ENCODE data around the gene SOX13. TPM values are rescaled to one million over a fixed set of nuclear protein-coding genes. Genes with fewer than 3 reads are reported as not detected.

Gene SOX13
- total RNA-seq, 4 donors from 2014 or later: 12.1 to 34.1 (median 33.4) TPM

DNA sequence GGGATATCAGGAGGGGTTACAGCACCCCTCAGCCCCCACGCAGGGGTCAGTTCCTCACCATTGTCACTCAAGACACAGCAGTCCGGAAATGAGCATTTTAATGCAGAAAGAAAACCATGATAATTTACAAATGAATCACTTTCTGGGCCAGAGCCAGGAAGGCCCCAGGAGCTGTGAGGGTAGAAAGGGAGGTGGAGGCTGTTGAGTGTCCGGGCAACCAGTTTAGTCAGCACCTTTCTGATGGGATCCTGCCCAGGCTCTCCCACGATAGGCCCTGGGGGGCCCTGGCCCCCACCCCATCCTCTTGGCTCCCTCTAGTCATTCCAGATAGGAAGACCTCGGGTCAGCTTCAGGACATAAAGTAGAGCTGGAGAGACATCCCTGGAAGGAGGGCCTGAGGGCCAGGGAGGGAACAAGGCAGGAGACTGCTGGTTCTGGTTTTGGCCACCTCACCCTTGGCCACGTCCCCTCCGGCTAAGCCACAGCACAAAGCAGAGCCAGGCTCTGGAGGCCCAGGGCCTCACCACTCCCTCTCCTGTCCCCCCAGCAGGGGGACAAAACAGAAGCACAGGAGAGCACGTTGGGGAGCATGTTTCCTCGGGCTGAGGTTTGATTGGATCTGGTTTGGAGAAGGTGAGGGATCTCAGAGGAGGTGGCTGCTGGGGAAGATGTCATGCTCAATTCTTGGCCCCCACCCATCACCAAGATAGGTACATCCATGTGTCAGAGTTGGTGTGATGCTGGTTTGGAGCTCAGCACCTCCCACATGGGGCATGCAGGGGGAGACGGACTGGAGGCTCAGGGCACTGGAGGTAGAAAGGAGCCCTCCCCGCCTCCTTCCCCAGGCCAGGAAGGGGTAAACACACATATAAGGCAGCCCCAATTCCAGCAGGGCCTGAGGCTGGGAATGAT is 58.3 kb downstream of the SOX13 start:
- intact Hi-C loops (cut with DNase I; ENCODE audit: low total_unique reads) (loop anchor here (2.0 kb wide), 1 partner anchor 270 kb away; the partner anchor contains the start of gene SNRPE), in situ Hi-C loops (cut with MboI; ENCODE audit: low pct_ligation_motif_present in 1 of 4, low pct_unique_long_range_greater_than_20kb in 1 of 4, low sequenced_read_pairs in 3 of 4) (no loop called here)
- no peak for TF ChIP-seq EP300 (IDR thresholded peaks at IDR 0.05; ENCODE audit: low read depth)
- no peak for TF ChIP-seq POLR2A (IDR thresholded peaks at IDR 0.05)
- TF ChIP-seq POLR2AphosphoS5 (IDR thresholded peaks at IDR 0.05): no peak
- TF ChIP-seq, protein P1, sequence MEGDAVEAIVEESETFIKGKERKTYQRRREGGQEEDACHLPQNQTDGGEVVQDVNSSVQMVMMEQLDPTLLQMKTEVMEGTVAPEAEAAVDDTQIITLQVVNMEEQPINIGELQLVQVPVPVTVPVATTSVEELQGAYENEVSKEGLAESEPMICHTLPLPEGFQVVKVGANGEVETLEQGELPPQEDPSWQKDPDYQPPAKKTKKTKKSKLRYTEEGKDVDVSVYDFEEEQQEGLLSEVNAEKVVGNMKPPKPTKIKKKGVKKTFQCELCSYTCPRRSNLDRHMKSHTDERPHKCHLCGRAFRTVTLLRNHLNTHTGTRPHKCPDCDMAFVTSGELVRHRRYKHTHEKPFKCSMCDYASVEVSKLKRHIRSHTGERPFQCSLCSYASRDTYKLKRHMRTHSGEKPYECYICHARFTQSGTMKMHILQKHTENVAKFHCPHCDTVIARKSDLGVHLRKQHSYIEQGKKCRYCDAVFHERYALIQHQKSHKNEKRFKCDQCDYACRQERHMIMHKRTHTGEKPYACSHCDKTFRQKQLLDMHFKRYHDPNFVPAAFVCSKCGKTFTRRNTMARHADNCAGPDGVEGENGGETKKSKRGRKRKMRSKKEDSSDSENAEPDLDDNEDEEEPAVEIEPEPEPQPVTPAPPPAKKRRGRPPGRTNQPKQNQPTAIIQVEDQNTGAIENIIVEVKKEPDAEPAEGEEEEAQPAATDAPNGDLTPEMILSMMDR (IDR thresholded peaks at IDR 0.05): no peak
- H3K27ac ChIP-seq: peak overlapping the region in 3 of 4 donors; percentile 11 to 22 (median 15)
- no peak for DNase-seq
- H3K4me1 ChIP-seq: peaks cover 11 to 31% (median 17%) of the 10 kb centered on the region in 4 donors
- no peak overlapping the region for H3K4me3 ChIP-seq
- 56% methylated on average over 11 of the region's 11 CpGs; no CpG with 5 or more reads in 1 of the 2 donors for WGBS, 2 donors (ENCODE audit: low coverage in 1 of 2)
- no peaks in the 10 kb centered on the region for H3K9me3 ChIP-seq
- H3K27me3 ChIP-seq: no peaks in the 10 kb centered on the region
- no peaks in the 10 kb centered on the region for H3K36me3 ChIP-seq

DNA sequence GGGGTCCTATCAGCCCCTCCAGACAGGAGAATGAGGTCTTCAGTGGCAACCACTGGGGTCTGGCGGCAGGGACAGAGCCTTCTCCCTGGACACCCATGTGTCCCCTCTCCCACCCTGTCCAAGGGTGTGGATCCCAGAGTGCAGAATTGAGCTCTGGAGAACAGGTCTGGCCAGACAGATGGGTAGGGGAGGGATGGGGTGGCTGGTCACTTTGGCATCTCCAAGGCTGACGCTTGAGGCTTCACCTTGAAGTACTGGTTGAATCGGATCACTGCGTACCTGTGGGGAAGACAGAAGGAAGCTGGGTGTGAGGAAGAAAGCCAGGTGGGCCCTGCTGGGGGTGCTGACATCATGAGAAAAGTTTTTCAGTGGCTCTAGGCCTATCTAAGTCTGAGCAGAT is 59.1 kb downstream of the SOX13 start:
- 84 to 95% methylated on average over 3 to 4 of the region's 4 CpGs for WGBS, 2 donors (ENCODE audit: low coverage in 1 of 2)
- no peak overlapping the region for H3K27ac ChIP-seq

DNA sequence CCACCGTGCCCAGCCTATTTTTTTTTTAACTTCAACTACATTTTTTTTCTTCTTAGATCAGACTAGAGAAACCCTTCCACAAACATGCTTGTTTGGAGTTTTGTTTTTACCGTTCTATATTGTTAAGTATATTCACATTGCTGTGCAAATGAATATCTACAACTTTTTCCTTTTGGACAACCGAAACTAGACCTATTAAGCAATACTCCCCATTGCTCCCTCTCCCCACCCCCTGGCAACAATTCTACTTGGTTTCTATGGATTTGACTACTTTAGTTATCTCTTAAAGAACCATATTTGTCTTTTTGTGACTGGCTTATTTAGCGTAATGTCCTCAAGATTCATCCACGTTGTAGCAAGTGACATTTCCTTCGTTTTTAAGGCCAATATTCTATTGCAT is 59.8 kb downstream of the SOX13 start:
- DNase-seq: no peak
- in situ Hi-C loops (cut with MboI; ENCODE audit: low pct_ligation_motif_present in 1 of 4, low pct_unique_long_range_greater_than_20kb in 1 of 4, low sequenced_read_pairs in 3 of 4) (no loop called here), intact Hi-C loops (cut with DNase I; ENCODE audit: low total_unique reads) (loop anchor here (2.0 kb wide), 1 partner anchor 262 kb away; no protein-coding TSS in a partner anchor)
- no peak overlapping the region for H3K4me3 ChIP-seq
- no peaks in the 10 kb centered on the region for H3K36me3 ChIP-seq
- H3K9me3 ChIP-seq: no peaks in the 10 kb centered on the region
- H3K27ac ChIP-seq: no peak overlapping the region
- TF ChIP-seq POLR2A (IDR thresholded peaks at IDR 0.05) (no peak), EP300 (IDR thresholded peaks at IDR 0.05; ENCODE audit: low read depth) (no peak), POLR2AphosphoS5 (IDR thresholded peaks at IDR 0.05) (no peak)
- TF ChIP-seq, protein P1 (IDR thresholded peaks at IDR 0.05): no peak
- H3K27me3 ChIP-seq: no peaks in the 10 kb centered on the region
- peaks cover 11 to 17% (median 12%) of the 10 kb centered on the region in 4 donors for H3K4me1 ChIP-seq
- WGBS, 2 donors (ENCODE audit: low coverage in 1 of 2): 77 to 81% methylated on average over 5 to 6 of the region's 6 CpGs

More for the DNA sequence above, 59.1 kb downstream of the SOX13 start:
- intact Hi-C loops (cut with DNase I; ENCODE audit: low total_unique reads) (loop anchor here (2.0 kb wide), 2 partner anchors 261 to 271 kb away; partner anchors contain the start of gene SNRPE), in situ Hi-C loops (cut with MboI; ENCODE audit: low pct_ligation_motif_present in 1 of 4, low pct_unique_long_range_greater_than_20kb in 1 of 4, low sequenced_read_pairs in 3 of 4) (no loop called here)
- no peaks in the 10 kb centered on the region for H3K36me3 ChIP-seq
- no peak for TF ChIP-seq EP300 (IDR thresholded peaks at IDR 0.05; ENCODE audit: low read depth)
- DNase-seq: no peak
- H3K9me3 ChIP-seq: no peaks in the 10 kb centered on the region
- peaks cover 11 to 23% (median 15%) of the 10 kb centered on the region in 4 donors for H3K4me1 ChIP-seq
- H3K4me3 ChIP-seq: no peak overlapping the region
- H3K27me3 ChIP-seq: no peaks in the 10 kb centered on the region

DNA sequence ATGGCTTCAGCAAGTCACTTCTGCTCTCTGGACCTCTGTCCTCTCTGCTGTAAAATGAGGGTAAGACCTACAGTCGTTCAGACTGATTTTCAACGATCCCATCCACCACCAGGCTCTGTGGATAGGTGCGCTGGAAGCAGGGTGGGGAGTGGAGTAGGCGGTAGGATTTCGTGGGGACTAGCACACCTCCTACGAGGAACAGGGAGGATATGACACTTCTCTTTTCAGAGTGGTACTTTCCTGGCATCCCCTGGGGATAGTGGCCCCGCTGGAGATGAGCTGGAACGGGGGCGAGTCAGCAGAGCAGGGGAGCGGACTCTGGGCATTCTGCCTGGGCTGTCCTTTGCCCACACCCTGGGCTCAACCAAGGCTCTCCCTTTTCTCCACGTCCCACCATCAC is 61.2 kb downstream of the SOX13 start:
- Histone ChIP-seq H3K4me1 (peaks cover 6 to 12% (median 6%) of the 10 kb centered on the region in 4 donors), H3K27me3 (no peaks in the 10 kb centered on the region), H3K27ac (no peak overlapping the region), H3K36me3 (no peaks in the 10 kb centered on the region), H3K9me3 (no peaks in the 10 kb centered on the region), H3K4me3 (no peak overlapping the region)
- in situ Hi-C loops (cut with MboI; ENCODE audit: low pct_ligation_motif_present in 1 of 4, low pct_unique_long_range_greater_than_20kb in 1 of 4, low sequenced_read_pairs in 3 of 4) (no loop called here), intact Hi-C loops (cut with DNase I; ENCODE audit: low total_unique reads) (no loop called here)
- WGBS, 2 donors (ENCODE audit: low coverage in 1 of 2): 68 to 80% methylated on average over 1 to 11 of the region's 11 CpGs
- TF ChIP-seq, protein P1 (IDR thresholded peaks at IDR 0.05): no peak
- no peak for TF ChIP-seq POLR2A (IDR thresholded peaks at IDR 0.05)
- no peak for TF ChIP-seq EP300 (IDR thresholded peaks at IDR 0.05; ENCODE audit: low read depth)
- no peak for TF ChIP-seq POLR2AphosphoS5 (IDR thresholded peaks at IDR 0.05)
- no peak for DNase-seq

All from transverse colon (tissue), 4 donors.